Measurements from ENCODE around the gene ACBD7. TPM values are rescaled to one million over a fixed set of nuclear protein-coding genes. Genes with fewer than 3 reads are reported as not detected.

The ACBD7 gene
- total RNA-seq, 6 experiments from 2014 or later = 0.16 to 0.18 TPM; not detected in 4

DNA sequence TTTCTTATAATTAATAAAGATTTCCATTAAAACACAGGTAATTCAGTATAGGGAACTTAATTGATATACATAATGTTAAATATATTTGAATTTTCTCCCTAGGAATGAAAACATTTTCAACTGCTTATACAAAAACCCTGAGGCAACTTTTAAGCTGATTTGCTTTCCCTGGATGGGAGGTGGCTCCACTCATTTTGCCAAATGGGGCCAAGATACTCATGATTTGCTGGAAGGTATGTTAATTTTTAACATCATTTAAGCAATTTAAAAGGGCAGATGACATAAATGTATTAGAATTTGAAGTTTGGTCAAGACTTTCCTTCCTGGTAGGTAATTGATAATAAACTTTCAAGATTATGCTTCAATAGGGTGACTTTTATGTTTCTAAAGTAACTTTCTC is 39.0 kb downstream of the ACBD7 start:
- ATAC-seq (no peak), DNase-seq (no peak)
- Histone ChIP-seq H3K4me1 (no peaks in the 10 kb centered on the region), H3K36me3 (no peaks in the 10 kb centered on the region), H3K27me3 (no peaks in the 10 kb centered on the region), H3K9me3 (no peaks in the 10 kb centered on the region), H3K4me3 (no peak overlapping the region), H3K27ac (no peak overlapping the region)
- intact Hi-C loops (cut with DNase I) = no loop called here
- TF ChIP-seq CTCF (IDR thresholded peaks at IDR 0.05) = no peak
- TF ChIP-seq POLR2A (IDR thresholded peaks at IDR 0.05) = no peak

GRCh38 chr10:15046626-15047025 is 42.0 kb downstream of the ACBD7 start:
- H3K4me3 ChIP-seq = no peak overlapping the region
- no peak for TF ChIP-seq POLR2A (IDR thresholded peaks at IDR 0.05)
- TF ChIP-seq CTCF (IDR thresholded peaks at IDR 0.05) = no peak
- DNase-seq (no peak), ATAC-seq (no peak)
- no peaks in the 10 kb centered on the region for H3K36me3 ChIP-seq
- intact Hi-C loops (cut with DNase I) = no loop called here
- H3K27ac ChIP-seq = no peak overlapping the region
- no peaks in the 10 kb centered on the region for H3K9me3 ChIP-seq
- no peaks in the 10 kb centered on the region for H3K4me1 ChIP-seq
- 65% methylated on average over 3 of the region's 5 CpGs for WGBS (ENCODE audit: insufficient coverage, low coverage, low lambda C conversion rate, missing lambda C conversion rate)
- H3K27me3 ChIP-seq = no peaks in the 10 kb centered on the region

DNA sequence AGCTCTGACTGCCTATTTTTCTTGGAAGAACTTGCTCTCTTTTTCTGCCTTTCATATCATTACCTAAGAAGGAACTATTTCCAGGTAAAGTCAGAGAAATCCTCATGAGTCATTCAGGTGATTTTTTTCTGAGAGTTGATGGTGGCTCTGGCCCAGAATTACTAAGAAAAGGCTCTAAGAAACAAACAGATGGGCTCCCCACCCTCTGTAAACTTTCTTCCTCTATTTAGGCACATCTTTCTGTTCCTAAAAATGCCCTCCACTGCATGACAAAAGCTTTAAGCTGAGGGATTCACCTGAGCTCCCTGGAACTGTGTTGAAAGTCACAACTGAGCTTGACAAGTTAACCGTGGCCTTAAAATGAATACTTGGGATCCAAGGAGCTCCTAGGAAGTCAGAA is 43.2 kb downstream of the ACBD7 start:
- ATAC-seq (no peak), DNase-seq (no peak)
- Histone ChIP-seq H3K27me3 (no peaks in the 10 kb centered on the region), H3K4me1 (no peaks in the 10 kb centered on the region), H3K4me3 (no peak overlapping the region), H3K36me3 (no peaks in the 10 kb centered on the region), H3K27ac (no peak overlapping the region), H3K9me3 (no peaks in the 10 kb centered on the region)
- intact Hi-C loops (cut with DNase I) = no loop called here
- TF ChIP-seq POLR2A (IDR thresholded peaks at IDR 0.05) = no peak
- TF ChIP-seq CTCF (IDR thresholded peaks at IDR 0.05) = no peak
- WGBS (ENCODE audit: insufficient coverage, low coverage, low lambda C conversion rate, missing lambda C conversion rate) = 67% methylated on average over 1 of the region's 1 CpG

- no peak for DNase-seq
- Histone ChIP-seq H3K4me1 (no peaks in the 10 kb centered on the region), H3K27ac (no peak within 1 kb of the TSS), H3K4me3 (no peak within 1 kb of the TSS), H3K27me3 (no peaks in the 10 kb centered on the region), H3K9me3 (no peaks in the 10 kb centered on the region), H3K36me3 (no peaks in the 10 kb centered on the region)
- no peak for ATAC-seq
- TF ChIP-seq CTCF (IDR thresholded peaks at IDR 0.05) (no peak), POLR2A (IDR thresholded peaks at IDR 0.05) (no peak)
- intact Hi-C loops (cut with DNase I) = no loop called here
- WGBS (ENCODE audit: insufficient coverage, low coverage, low lambda C conversion rate, missing lambda C conversion rate) = 45% methylated on average over 1 of the region's 1 CpG
Observed at GRCh38 chr10:15043674-15044073, 44.9 kb downstream of the ACBD7 start, which contains the start of gene OLAH. OLAH (plus strand) TSS chr10:15043943; CDS start chr10:15047289, 3,346 bp downstream.

- Histone ChIP-seq H3K4me3 (no peak overlapping the region), H3K27me3 (no peaks in the 10 kb centered on the region), H3K27ac (no peak overlapping the region), H3K4me1 (no peaks in the 10 kb centered on the region), H3K36me3 (no peaks in the 10 kb centered on the region), H3K9me3 (no peaks in the 10 kb centered on the region)
- TF ChIP-seq CTCF (IDR thresholded peaks at IDR 0.05) = no peak
- TF ChIP-seq POLR2A (IDR thresholded peaks at IDR 0.05) = no peak
- ATAC-seq = no peak
- intact Hi-C loops (cut with DNase I) = no loop called here
- DNase-seq = no peak
- 75% methylated on average over 10 of the region's 10 CpGs for WGBS (ENCODE audit: insufficient coverage, low coverage, low lambda C conversion rate, missing lambda C conversion rate)
Observed at GRCh38 chr10:15038416-15038815, 50.2 kb downstream of the ACBD7 start.
